Liver (tissue), 3 donors: Measurements from ENCODE around the gene NOP16.

ENCODE experiments used
- CTCF ChIP-seq: fragments of 150-350 bp; IDR thresholded peaks from 2 replicates; pipeline ENCODE4 v1.5.1; 2017; ENCODE audit warnings: improper control_type of control experiment, low read depth, low read length; ENCODE audit not compliant: missing input control
- GABPA ChIP-seq, 2 donors: IDR thresholded peaks in 1 of 2; conservative IDR thresholded peaks in 1 of 2; 2 replicates each; pipeline ENCODE4 v1.6.1; 2016; ENCODE audit warnings: antibody characterized with exemption in 2 of 2, mild to moderate bottlenecking in 1 of 2, moderate library complexity in 1 of 2
- MAX ChIP-seq: IDR thresholded peaks from 2 replicates; pipeline ENCODE4 v1.6.1; 2016; ENCODE audit warnings: antibody characterized with exemption
- SP1 ChIP-seq: IDR thresholded peaks from 2 replicates; pipeline ENCODE4 v1.6.1; 2018; ENCODE audit warnings: antibody characterized with exemption, mild to moderate bottlenecking
- TAF1 ChIP-seq: conservative IDR thresholded peaks from 2 replicates; pipeline ENCODE4 v1.6.1; 2016; ENCODE audit warnings: antibody characterized with exemption, mild to moderate bottlenecking
- YY1 ChIP-seq: IDR thresholded peaks from 2 replicates; pipeline ENCODE4 v1.6.1; 2016; ENCODE audit warnings: antibody characterized with exemption, mild to moderate bottlenecking
- donor health status: healthy.
- donor health status: healthy.

DNA sequence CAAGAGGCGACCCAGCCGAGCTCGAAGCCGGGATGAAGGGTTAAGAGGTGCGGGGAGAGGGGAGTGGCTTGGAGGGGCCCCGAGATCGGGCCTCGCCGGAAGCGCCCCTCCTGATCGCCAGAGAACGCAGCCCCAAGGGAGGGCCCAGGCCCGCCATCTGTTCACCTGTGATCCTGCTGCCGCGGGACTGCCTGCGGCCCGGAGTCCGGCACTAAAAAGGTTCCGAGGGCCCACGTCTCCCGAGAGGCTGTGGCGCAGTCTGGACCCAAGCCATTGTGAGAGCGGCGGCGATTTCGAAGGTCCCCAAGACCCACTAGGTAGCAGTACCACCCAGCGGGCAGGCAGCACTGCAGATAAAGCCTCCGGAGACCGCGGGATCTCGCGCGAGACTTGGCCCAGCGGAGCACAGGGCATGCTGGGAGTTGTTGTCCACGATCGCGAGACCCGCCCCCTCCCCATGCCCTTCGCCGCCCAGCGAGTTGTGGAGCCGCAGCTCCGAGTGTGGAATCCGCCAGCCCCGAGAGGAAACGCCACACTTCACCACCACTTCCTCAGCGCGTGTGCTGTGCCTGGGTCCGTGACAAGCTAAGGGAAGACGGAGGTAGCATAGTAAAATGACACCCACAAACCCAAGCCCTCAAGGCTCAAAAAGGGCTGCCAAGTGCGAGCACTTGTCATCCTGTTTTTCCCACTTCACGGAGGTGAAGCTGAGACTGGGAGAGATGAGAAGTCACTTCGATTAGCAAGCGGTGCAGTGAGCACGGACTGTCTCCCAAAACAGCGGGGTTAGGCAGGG lies 26.8 kb downstream of the NOP16 start, which contains the start of gene KIAA1191:
- no peak for TF ChIP-seq CTCF
- TF ChIP-seq MAX: peak; percentile 65
- peak; percentile 49 for TF ChIP-seq SP1
- TF ChIP-seq TAF1: peak; percentile 86
- TF ChIP-seq GABPA (IDR thresholded peaks at IDR 0.05 in 1 of 2, conservative IDR thresholded peaks at IDR 0.05 in 1 of 2): peak in 1 of 2 donors; percentile 44
- TF ChIP-seq YY1: peak; percentile 77
